ENCODE results near the gene MYO3B. TPM values are rescaled to one million over a fixed set of nuclear protein-coding genes. Genes with fewer than 3 reads are reported as not detected.

MYO3B gene
- total RNA-seq, 2 experiments from 2014 or later = 0.04 to 0.08 TPM

- H3K27ac Mint-ChIP-seq = no peak overlapping the region
- peaks cover 42% of the 10 kb centered on the region for H3K4me1 Mint-ChIP-seq
- no peaks in the 10 kb centered on the region for H3K9me3 Mint-ChIP-seq
- H3K36me3 Mint-ChIP-seq = no peaks in the 10 kb centered on the region
- H3K27me3 Mint-ChIP-seq = peaks cover 67% of the 10 kb centered on the region
- no peak for DNase-seq
- no peak overlapping the region for H3K4me3 Mint-ChIP-seq
These were observed 191.9 kb downstream of the MYO3B start for GRCh38 chr2:170369894-170370293.

DNA sequence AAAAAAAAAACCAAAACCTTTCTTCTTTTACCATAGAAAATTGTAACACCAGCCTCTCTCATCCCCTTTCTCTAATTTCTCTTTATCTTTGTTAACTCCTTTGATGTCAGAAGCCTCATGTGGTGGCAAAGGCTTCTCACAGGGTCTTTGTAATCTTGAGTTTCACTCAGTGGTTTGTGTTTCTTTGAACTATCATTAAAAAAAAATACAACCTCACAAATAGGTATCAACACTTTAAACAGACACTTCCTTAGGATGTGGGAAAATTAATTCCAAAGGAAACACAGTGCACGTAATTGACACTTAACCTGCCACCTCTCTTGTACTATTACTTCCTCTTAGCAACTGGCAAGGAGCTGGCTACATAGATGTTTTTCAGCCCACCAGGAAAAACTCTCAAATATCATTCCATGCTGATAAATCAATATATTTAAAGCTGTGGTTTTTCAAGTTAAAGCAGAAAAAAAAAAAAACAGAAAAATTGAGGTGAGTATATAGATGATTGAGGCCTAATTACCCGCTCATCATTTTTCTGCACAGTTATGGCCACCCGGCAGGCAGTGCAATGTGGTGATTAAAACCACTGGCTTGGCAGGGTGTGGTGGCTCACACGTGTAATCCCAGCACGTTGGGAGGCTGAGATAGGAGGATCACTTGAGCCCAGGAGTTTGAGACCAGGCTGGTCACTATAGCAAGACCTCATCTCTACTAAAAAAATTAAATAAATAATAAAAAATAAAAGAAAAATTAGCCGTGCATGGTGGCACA lies 193.5 kb downstream of the MYO3B start:
- no peaks in the 10 kb centered on the region for H3K9me3 Mint-ChIP-seq
- peak overlapping the region; percentile 29 for H3K4me3 Mint-ChIP-seq
- DNase-seq = no peak
- H3K27me3 Mint-ChIP-seq = peaks cover 62% of the 10 kb centered on the region
- peak overlapping the region; percentile 78 for H3K27ac Mint-ChIP-seq
- H3K4me1 Mint-ChIP-seq = peaks cover 47% of the 10 kb centered on the region
- H3K36me3 Mint-ChIP-seq = no peaks in the 10 kb centered on the region

DNA sequence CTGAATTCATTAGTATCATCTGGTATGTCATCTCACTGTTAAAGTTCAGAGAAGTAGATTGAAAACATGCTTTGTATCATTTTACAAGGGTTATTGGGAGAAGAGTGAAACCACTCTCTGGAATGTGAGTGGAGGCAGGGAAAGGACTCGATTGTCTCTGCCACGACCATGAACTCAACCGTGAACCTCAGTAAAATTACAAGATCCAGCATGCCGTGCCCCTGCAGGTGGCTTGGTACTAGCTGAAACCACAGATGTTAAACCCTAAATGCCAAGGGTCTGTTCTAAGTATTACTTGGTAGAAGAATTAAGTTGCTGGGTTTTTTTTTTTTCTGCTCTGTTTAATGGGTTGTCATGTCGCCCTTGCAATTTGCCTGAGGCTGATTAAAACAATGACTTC lies 197.2 kb downstream of the MYO3B start:
- Mint-ChIP-seq H3K36me3 (no peaks in the 10 kb centered on the region), H3K27me3 (peaks cover 45% of the 10 kb centered on the region), H3K9me3 (no peaks in the 10 kb centered on the region), H3K27ac (no peak overlapping the region), H3K4me3 (no peak overlapping the region), H3K4me1 (peaks cover 28% of the 10 kb centered on the region)
- DNase-seq = no peak

GRCh38 chr2:170377500-170378207 lies 199.7 kb downstream of the MYO3B start:
- DNase-seq = no peak
- peaks cover 11% of the 10 kb centered on the region for H3K4me1 Mint-ChIP-seq
- H3K4me3 Mint-ChIP-seq = no peak overlapping the region
- H3K27me3 Mint-ChIP-seq = peaks cover 31% of the 10 kb centered on the region
- H3K9me3 Mint-ChIP-seq = no peaks in the 10 kb centered on the region
- no peak overlapping the region for H3K27ac Mint-ChIP-seq
- no peaks in the 10 kb centered on the region for H3K36me3 Mint-ChIP-seq

- Mint-ChIP-seq H3K27ac (no peak overlapping the region), H3K27me3 (peaks cover 12% of the 10 kb centered on the region), H3K9me3 (no peaks in the 10 kb centered on the region), H3K4me1 (peaks cover 2% of the 10 kb centered on the region), H3K36me3 (no peaks in the 10 kb centered on the region), H3K4me3 (no peak overlapping the region)
- no peak for DNase-seq
These were observed 202.3 kb downstream of the MYO3B start for GRCh38 chr2:170380267-170380666.

- Mint-ChIP-seq H3K9me3 (no peaks in the 10 kb centered on the region), H3K27ac (no peak overlapping the region), H3K4me1 (no peaks in the 10 kb centered on the region), H3K36me3 (no peaks in the 10 kb centered on the region), H3K4me3 (no peak overlapping the region), H3K27me3 (peaks cover 12% of the 10 kb centered on the region)
- no peak for DNase-seq
These were observed 203.7 kb downstream of the MYO3B start for GRCh38 chr2:170381678-170382077.

GRCh38 chr2:170386554-170386953 lies 208.6 kb downstream of the MYO3B start:
- no peaks in the 10 kb centered on the region for H3K4me1 Mint-ChIP-seq
- peaks cover 19% of the 10 kb centered on the region for H3K27me3 Mint-ChIP-seq
- no peak for DNase-seq
- H3K4me3 Mint-ChIP-seq = no peak overlapping the region
- H3K9me3 Mint-ChIP-seq = no peaks in the 10 kb centered on the region
- H3K36me3 Mint-ChIP-seq = no peaks in the 10 kb centered on the region
- no peak overlapping the region for H3K27ac Mint-ChIP-seq

GRCh38 chr2:170391018-170391417 lies 213.1 kb downstream of the MYO3B start:
- Mint-ChIP-seq H3K27me3 (peaks cover 40% of the 10 kb centered on the region), H3K4me1 (no peaks in the 10 kb centered on the region), H3K4me3 (no peak overlapping the region)

DNA sequence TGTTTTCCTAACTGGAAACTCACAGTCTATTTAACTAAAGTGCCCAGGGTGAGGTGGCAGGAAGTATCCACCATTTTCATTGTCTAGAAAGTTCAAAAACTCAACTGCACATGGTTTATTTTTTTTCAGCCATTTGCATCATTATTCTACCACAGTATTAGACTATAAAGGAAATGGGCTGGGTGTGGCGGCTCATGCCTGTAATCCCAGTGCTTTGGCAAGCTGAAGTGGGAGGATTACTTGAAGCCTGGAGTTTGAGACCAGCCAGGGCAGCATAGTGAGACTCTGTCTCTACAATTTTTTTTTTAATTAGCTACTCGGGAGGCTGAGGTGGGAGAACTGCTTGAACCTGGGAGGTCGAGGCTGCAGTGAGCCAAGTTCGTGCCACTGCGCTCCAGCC lies 213.8 kb downstream of the MYO3B start:
- Mint-ChIP-seq H3K36me3 (no peaks in the 10 kb centered on the region), H3K27me3 (peaks cover 40% of the 10 kb centered on the region), H3K4me1 (peaks cover 2% of the 10 kb centered on the region), H3K9me3 (no peaks in the 10 kb centered on the region), H3K27ac (no peak overlapping the region), H3K4me3 (no peak overlapping the region)
- no peak for DNase-seq

More at GRCh38 chr2:170391018-170391417, 213.1 kb downstream of the MYO3B start:
- no peak for DNase-seq
- Mint-ChIP-seq H3K27ac (no peak overlapping the region), H3K9me3 (no peaks in the 10 kb centered on the region), H3K36me3 (no peaks in the 10 kb centered on the region)

DNA sequence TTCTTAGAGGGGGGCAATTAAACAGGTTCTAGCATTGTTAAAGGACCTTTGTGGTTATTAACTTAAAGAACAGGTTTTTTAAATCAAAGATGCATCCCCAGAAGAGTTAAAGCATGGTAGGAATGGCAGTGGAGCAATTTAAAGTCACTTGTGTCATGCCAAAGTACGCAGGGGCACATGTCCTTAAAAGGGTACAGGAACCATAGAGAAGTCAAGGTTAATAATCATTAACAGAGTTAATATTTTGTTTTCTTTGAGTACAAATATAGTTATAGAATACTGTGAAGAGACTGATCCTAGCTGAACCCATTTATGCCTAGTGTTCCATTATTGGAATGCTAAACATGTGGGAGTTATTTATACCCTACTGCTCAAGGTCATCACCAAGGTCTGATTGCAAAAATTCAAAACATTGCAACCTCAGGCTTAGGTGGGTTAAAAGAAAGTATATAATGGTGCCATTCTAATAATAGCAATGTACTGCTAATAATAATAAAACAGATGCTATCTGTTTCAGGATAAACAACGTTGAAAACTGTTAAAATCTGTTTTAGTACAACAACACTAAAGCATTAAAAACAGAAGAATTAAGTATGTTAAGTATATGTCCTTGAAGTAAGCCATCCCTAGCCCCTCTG lies 216.0 kb downstream of the MYO3B start:
- Mint-ChIP-seq H3K27me3 (peaks cover 46% of the 10 kb centered on the region), H3K27ac (no peak overlapping the region), H3K9me3 (no peaks in the 10 kb centered on the region), H3K4me3 (no peak overlapping the region), H3K4me1 (peaks cover 3% of the 10 kb centered on the region), H3K36me3 (no peaks in the 10 kb centered on the region)
- DNase-seq = no peak

DNA sequence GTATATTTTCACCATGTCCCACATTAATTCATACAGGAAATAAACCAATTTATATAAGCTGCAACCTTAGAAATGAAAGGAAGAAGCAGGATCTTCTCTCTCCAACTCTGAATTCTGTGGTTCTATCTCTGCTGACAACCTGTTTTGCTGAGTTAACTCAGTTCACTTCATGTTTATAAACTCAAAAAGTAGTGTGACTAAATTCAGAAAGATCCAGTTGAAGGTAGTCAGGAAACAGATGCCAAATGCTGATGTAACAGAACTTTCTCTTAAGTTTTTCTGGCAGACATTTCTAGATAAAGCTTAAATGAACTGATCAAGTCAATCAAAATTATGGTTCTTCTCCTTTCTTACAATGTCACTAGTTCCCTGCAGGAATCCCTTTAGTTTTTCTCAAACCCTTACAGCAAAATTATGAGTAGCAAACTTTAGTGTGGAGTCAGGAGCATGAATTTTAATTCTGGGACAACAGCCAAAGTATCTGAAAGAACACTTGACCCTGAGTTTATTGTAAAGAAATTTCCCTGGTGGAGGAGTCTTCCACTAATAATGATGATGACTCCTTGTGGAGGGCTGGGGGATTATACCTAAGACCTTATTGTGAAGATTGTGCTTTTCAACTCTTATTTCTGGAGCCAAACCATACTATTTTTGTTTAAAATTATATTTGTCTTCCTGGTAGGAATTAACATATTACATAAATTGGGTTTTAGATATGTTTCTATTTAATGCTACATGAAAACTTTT lies 216.9 kb downstream of the MYO3B start:
- no peak overlapping the region for H3K27ac Mint-ChIP-seq
- H3K4me1 Mint-ChIP-seq = peaks cover 3% of the 10 kb centered on the region
- H3K9me3 Mint-ChIP-seq = no peaks in the 10 kb centered on the region
- DNase-seq = no peak
- peaks cover 46% of the 10 kb centered on the region for H3K27me3 Mint-ChIP-seq
- no peak overlapping the region for H3K4me3 Mint-ChIP-seq
- no peaks in the 10 kb centered on the region for H3K36me3 Mint-ChIP-seq

GRCh38 chr2:170396799-170397459 lies 219.0 kb downstream of the MYO3B start:
- Mint-ChIP-seq H3K27ac (no peak overlapping the region), H3K36me3 (no peaks in the 10 kb centered on the region), H3K4me3 (no peak overlapping the region), H3K4me1 (peaks cover 3% of the 10 kb centered on the region), H3K9me3 (no peaks in the 10 kb centered on the region), H3K27me3 (peaks cover 50% of the 10 kb centered on the region)
- no peak for DNase-seq

GRCh38 chr2:170401187-170401586 lies 223.2 kb downstream of the MYO3B start:
- H3K36me3 Mint-ChIP-seq = no peaks in the 10 kb centered on the region
- H3K27me3 Mint-ChIP-seq = peaks cover 53% of the 10 kb centered on the region
- H3K4me1 Mint-ChIP-seq = peaks cover 3% of the 10 kb centered on the region
- H3K9me3 Mint-ChIP-seq = no peaks in the 10 kb centered on the region
- no peak overlapping the region for H3K27ac Mint-ChIP-seq
- no peak overlapping the region for H3K4me3 Mint-ChIP-seq
- no peak for DNase-seq

- Mint-ChIP-seq H3K27ac (no peak overlapping the region), H3K9me3 (no peaks in the 10 kb centered on the region), H3K36me3 (no peaks in the 10 kb centered on the region)
These were observed 226.9 kb downstream of the MYO3B start for GRCh38 chr2:170404846-170405245.

More at GRCh38 chr2:170404846-170405245, 226.9 kb downstream of the MYO3B start:
- Mint-ChIP-seq H3K4me1 (peaks cover 7% of the 10 kb centered on the region), H3K4me3 (no peak overlapping the region), H3K27me3 (peaks cover 54% of the 10 kb centered on the region)
- no peak for DNase-seq

Data from activated naive CD8-positive, alpha-beta T cell treated with anti-CD3 and anti-CD28 coated beads for 36 hours (primary cell).